Hippocampal formation (tissue), 2 donors: Measurements from ENCODE around the gene WIPI1.

ENCODE experiments used
- DNase-seq, 2 donors: peaks; one replicate each; lab custom pipeline; 2025; lab: John Stamatoyannopoulos, UW

The WIPI1 gene

DNA sequence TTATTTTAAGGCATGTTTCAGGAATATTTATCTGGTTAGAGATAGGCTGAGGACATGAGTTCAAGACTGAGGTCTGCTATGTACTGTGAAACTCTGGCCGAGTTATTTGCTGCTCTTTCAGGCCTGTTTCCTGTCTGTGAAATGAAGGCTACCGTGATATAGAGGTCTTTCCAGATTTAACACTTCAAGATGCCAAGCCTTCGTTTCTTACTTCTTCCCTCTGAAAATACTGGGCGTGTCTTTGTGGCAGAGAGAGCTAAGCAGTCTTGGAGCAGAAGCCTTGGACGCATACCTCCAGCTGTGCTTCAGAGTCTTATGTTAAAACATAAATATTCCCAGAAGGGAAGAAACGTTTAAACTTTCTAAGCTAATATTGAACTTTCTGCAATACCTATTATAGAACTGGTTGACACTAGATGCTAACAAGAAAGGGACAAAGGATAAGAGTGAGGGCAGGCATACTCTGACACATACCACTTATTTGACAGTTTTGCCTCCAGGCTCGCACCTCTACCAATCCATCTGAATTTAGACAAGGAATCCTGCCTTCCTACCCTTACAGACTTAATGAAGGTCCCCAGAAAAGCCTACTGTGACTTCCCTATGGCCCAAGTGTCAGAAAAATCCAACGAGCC is 17.5 kb downstream of the WIPI1 start:
- no peak for DNase-seq

DNA sequence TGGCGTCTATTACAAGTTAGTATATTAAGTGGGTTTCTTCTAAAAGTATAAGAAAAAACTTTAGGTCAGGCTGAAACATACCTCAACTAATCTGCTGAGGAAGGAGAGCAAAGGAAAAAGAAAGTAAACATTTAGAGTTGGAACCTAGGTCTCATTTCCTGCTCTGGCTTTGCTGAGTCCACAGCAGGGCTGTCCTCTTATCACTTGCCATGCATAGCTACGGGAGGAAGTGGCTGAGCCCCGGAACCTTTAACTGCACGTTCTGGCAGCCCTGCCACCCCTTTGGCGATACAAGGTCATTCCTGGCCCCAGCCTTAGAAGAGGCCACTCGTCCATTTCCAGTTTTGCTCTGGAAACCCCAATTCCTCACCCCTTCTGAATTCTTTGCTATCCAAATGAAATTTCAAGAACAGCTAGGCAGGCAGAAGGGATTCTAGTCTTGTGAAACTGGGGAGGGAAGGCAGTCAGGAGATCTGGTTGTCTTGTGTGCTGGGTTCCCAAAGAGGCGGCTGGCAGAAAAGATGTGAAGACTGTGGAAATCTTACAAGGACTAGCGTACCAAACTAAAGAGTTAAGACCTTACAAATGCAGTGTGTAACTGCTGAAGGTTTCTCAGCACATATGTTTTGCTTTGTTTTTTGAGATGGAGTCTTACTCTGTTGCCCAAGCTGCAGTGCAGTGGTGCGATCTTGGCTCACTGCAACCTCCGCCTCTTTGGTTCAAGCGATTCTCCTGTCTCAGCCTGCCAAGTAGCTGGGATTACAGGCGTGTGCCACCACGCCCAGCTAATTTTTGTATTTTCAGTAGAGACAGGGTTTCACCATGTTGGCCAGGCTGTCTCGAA is 19.1 kb downstream of the WIPI1 start:
- peak in 1 of 2 donors; percentile 31 for DNase-seq

DNA sequence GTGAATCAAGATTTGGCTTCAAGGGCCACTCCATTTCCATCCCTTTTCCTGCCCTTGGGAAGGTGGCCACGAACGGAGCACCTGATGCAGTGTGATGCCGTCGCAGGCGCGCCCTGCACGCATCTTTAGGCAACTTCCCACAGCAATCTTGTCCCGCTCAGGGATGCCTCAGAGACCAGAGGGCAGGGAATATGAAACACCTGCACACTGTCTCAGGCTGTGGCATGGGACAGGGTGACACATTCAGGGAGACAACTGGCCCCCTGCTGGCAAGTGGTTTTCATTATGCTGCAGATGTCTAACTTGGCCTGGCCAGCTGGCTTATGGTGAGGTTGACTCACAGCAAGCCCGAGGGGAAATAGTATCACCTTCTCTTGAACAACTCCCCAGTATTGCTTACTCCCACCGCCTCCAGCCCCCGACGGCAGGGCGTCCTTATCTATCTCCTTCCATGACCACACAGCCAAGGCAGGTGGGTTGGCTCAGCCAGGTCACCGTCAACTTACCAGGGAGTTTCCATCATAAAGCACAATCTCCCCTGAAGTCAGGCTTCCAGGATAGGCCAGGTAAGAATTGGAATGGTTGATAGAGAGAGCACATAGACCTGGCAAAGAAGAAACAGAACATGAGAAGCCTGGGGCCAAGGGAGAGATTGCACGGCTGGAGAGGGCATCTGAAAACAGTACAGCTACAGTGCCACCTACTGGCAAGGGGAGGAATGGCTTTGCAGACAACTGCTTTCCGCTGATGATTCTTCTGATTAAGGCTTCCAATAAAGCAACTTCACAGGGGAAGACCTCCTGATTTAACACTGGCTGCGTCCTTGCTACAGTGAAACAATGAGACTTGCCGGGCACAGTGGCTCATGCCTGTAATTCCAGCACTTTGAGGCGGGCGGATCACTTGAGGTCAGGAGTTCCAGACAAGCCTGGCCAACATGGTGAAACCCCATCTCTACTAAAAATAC is 21.1 kb downstream of the WIPI1 start:
- DNase-seq: peak; percentile 23 to 41

DNA sequence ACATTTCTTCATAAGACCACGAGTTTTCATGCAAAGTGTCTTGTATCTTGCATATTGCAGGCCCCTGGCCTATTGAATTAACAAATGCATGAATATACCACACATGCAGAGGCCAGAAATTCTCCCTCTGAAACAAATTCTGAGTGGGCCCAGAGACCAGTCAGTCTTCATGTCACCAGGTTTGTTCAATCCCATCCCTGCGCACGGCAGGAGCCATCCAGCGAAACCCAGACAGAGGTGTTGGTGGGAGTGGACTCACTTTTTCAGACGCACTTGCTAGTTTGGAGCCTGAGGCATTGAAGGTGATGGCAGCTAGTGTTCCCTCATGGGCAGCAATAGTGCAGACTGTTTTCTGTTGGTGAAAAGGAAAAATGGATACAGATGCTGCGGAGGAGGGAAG is 21.9 kb downstream of the WIPI1 start:
- no peak for DNase-seq

DNA sequence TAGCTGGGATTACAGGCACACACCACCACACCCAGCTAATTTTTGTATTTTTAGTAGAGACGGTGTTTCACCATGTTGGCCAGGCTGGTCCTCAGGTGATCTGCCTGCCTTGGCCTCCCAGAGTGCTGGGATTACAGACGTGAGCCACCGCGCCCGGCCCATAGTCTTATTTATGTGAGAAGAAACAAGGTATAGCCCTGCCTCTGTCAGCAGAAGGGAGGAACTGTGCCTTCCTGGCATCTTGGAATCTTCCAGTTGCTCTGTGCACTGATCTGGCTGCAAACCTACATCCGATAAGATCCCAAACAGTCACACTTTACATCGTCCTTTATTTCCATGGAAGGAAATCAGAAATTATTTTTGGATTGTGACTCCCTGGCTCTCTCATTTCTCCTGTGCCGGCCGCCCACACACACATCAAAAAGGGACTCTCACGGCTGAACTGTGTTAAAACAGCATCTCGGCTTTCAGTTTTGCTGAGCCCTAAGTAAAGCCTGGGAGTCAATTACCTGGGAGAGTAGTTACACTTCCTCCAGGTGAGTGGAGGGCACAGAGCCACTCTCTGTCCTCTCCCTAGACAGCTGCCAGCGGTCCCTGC is 23.3 kb downstream of the WIPI1 start:
- DNase-seq: no peak

DNA sequence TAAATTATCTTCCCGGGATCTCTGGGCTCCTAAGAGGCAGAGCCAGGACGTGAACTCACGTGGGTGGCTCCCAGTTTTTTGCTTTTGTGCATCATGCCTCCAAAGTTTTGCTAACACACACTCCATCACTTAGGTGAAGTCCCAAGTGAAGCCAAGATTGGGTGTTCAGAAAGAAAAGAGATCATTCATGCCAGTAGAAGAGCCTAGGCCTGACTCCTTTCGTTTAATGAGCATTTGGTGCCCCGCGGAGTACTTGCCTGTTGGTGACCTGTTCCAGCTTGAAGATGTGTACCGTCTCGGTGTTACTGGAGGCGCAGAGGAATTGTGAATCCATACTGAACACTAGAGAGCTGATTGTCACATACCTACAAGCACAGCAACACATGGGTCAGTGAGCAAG is 24.1 kb downstream of the WIPI1 start:
- no peak for DNase-seq

DNA sequence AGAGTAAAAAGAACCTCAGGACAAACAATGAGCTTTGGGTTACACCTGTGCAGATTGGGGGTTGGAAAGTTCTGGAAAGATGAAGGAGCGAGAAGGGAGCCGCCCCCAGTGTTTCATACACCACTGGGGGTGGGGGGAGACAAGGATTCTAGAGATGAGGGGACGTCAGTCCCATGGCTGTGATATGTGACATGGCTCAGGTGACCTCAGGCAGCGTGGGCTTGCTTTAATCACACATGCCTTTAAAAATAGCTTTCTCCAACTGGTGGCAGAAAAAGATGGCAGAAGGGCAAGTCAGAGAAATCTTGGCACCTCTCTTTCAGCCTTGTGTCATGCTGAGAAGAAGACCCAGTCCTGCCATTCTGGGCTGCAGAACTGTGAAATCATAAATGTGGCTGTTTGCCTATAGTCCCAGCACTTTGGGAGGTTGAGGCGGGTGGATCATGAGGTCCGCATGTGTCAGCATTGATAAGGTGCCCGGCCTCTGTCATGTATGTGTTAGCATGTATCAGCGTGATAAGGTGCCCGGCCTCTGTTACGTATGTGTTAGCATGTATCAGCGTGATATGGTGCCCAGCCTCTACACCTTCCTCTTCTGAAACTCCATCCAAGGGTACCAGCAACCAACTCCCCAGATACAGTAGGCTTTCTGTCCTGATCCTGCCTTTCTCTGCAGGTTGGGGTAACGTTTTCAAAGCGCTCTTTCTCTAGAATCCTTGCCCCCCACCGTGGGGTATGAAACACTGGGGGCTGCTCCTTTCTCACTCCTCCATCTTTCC is 25.0 kb downstream of the WIPI1 start:
- no peak for DNase-seq

DNA sequence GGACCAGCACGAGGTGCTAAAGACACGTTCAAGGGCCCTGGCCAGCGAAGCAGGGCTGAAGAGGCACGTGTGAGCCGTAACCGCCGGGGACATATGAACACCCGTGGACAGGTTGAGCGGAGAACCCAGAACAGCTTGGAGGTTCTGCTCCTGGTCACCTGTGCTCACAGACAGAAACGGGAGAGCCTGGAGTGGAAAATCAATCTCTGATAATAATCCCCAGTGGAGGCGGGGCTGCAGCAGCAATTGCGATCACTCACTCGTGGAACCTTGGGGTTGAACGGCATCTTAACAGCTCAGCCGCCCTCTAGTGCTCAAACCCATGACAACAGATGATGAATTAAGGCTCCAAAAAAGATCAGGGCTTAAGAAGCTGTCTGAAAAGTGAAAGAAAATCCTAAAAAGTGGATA is 25.6 kb downstream of the WIPI1 start:
- DNase-seq: no peak

DNA sequence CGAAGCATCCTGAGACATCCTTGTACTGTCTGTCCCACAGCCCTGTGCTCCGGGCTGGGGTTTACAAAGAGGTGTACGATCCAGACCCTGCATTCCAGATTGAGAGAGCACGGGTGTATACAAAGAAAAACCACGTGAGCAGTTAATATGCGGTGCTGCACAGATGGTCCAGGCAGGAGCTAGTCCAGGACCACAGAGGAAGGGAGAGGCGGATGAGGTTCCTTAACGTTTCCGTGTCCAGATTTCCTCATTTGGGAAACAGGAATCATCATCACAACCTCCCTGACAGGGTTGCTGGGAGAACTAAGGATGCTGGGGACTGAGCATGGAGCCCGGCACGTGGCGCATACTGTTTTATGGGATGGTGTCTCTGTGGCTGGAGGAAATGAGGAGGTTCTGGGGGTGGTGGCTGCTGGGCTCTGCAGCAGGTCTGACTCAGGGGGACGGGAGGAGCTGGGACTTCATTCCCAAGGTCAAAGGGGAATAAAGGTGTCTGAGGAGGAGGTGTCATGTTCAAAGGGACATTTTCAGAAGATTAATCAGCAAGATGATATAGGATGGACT is 26.2 kb downstream of the WIPI1 start:
- no peak for DNase-seq

DNA sequence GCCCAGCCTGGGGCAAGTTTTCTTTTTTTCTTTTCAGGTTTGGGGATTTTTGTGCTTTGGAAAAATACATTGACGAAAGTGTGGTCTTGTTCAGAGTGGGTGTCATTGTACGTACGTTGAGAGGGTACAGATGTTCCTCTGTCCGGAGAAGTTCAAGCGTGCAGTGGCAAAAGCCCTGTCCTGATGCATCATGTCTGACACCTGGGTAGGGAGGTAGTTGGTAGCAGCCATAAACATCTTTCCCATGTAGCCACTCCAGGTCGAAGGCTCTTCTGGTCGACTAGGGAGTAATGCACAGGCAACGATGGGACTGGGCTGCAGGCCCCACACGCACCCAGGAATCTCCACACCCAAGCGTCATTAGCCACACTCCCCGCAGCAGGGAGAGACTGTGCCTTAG is 27.4 kb downstream of the WIPI1 start:
- no peak for DNase-seq

DNA sequence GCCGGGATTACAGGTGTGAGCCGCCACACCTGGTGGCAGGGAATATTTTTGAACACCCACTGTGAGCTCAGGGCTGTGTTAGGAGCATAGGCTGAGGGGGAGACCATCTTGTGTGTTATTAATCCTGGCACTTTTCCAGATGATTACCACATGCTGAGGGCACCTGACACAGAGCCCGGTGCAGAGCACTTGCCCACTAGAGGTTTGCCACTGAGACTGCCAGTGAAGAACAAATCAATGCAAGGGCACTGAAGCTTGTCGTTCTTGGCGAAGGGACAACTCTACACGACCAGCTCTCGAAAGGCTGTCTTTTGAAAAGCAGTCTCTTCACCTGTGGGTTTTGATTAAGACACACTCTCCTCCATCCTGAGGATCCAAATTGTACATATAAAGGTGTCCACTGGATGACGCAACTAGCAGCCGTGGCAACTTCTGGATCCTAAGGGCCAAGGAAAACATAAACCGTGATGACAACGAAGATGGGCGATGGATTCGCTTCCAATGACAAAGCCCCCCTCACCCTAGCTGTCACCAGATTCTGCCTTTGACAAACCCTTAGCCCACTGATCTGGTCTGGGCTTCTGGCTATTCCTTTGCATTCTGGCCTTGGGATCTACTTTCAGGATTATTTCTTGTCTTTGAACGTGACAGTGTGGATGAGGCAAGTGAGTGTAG is 28.7 kb downstream of the WIPI1 start:
- DNase-seq: no peak

DNA sequence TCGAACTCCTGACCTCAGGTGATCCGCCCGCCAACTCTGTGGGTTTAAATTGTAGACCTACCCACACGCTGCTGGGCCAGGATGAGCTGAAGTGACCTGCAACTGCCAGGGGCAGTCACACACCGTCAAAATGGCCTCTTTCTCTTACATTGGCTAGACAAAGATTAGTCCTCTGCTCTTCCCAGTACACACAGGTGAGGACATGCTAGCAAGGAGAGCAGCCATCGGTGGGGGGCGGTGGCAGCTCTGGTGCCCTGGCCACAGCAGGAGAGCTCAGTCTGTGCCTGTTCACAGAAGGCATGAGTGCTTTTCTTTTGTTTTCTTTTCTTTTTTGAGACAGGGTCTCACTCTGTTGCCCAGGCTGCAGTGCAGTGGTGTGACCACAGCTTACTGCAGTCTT is 29.7 kb downstream of the WIPI1 start:
- DNase-seq: no peak

DNA sequence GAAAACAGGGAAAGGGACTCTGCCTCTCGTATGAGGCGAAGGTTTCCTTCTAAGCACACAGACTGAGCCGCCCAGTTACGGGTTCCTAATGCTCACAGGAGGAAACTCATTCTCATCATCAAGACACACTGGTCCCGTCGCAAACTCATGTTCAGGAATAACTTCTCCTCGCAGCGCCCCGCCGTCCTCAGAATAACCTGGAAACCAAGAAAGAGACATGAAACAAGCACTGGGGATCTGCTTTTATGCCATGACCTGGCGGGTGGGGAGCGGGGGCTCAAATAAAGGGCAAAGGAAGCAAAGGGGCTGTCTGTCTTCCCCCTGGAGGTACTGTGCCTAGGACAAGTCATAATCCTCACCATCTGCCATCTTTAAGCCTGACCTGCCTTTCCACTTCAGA is 31.3 kb downstream of the WIPI1 start:
- no peak for DNase-seq

DNA sequence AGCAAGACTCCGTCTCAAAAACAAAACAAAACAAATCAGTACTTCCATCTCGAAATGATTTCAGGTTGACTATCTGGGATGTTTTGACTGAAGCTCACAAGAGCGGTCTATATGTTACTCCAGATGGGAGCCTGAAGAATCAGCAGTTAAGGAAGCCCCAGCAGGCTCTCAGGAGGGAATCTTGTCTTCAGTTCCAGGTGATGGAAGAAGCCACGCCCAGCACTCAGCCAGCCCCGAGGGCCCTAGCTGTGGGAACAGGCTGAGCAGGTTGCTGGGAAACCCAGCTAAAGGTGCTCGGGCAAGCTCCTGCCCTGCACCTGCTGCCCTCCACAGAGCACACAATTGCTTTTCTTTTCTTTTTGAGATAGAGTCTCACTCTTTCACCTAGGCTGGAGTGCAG is 32.4 kb downstream of the WIPI1 start:
- DNase-seq: no peak

DNA sequence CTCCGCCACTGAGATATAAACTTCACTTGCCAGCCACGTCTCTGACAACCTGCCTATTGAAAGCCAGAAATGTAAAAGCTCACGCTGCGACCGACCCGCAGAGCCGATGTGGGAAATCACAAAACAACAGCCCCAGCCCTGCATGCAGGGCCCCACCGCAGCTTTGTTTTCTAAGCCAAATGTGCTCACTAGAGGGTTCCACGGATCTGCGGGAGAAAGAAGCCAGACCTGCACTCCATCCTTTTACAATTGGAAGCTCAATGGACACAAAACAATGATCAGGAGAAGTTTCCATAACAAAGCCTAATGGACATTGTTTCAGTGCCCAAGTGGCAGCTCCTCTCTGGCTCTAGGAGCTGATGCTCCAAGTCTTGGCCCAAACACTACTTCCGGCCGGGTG is 33.1 kb downstream of the WIPI1 start:
- DNase-seq: no peak

DNA sequence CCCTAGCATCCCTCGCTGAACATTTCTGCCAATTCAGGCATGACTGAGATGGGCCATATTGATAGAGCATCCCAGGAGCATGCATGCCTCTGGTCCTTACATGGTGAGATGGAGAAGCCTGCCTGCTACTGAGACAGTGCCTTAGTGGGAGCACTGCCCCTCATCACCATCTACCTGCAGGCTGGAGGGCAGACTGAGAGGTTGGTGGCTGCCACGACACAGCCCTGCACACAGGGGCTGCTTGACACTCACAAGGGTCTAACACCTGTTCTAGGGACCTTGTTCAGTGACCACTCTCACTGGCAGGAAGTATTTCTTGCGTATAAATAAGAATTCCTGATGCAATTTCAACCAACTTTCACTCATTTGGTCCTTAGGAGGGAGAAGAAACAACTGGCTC is 34.0 kb downstream of the WIPI1 start:
- no peak for DNase-seq

DNA sequence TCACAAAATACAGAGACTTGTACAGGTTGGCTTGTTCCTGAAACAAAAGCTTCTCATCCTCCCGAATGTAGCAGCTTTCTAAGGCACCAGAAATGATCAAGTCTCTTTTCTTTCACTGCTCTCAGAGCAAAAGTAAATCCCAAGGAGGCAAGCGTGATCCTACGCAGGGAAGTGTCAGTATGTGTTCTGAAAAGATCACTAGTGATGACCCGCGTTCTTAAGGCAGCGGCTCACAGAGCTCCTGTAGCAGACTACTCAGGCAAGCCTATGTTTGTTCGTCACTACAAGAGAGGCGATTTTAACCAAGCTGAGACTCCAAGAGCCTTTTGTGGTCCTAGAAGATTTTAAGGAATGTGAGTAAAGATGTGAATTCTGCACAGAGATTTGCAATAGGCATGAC is 34.5 kb downstream of the WIPI1 start:
- DNase-seq: no peak

DNA sequence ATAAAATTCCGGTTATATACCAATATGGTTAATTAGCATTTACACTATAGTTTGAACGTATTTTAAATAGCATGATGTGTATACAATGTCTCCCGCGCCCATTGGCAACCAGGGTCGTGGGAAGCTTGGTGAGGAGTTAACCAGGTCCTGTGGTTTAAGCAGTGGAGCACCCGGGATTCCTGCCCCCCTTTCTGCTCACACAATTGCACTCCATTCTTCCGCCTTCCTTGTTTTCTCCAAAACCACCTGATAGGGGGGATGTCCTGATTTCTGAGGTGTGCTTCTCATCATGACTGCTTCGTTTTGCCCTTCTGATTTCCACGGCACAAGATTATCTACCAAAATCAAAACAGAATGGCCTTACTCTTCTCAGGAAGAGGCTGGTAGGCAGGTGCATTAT is 35.8 kb downstream of the WIPI1 start:
- DNase-seq: no peak

DNA sequence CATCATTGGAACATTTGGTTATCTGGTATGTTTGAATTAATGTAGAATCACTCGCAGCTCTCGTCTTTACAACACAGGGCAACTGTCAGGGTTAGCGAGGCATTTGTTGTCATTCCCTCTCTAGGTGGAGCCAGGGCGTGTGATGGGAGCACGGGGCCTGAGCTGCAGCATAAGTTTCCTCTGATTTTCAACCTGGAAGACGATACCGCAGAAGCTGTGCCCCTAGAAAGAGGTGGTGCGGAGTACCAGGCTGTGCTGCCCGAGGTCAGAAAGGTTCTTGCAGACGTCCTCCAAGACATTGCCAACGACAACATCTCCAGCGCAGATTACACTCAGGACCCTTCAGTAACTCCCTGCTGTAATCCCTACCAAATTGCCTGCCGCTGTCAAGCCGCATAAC is 37.2 kb downstream of the WIPI1 start:
- no peak for DNase-seq

DNA sequence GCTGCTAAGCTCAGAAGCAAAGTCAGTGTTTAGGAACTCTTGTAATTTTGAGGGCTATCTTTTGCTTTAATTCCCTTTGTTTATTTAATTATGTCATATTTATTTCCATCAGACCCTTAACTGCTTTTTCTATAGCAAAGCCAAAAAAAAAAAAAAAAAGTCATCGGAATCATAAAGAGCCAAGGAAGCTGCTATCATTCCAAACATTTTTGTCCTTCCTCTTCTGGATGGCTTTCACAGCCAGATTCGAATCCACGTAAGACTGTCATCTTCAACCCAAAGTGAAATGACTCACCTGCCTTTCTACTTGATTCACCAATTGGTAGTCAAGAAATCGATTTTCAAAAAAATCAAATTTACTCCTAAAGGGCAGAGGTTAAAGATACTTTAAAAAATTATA is 38.4 kb downstream of the WIPI1 start:
- no peak for DNase-seq
